ENCODE data around the gene SNX11. TPM values are rescaled to one million over a fixed set of nuclear protein-coding genes. Genes with fewer than 3 reads are reported as not detected.

SNX11 gene
- total RNA-seq, 1 experiment from 2014 or later: 26.8 TPM

DNA sequence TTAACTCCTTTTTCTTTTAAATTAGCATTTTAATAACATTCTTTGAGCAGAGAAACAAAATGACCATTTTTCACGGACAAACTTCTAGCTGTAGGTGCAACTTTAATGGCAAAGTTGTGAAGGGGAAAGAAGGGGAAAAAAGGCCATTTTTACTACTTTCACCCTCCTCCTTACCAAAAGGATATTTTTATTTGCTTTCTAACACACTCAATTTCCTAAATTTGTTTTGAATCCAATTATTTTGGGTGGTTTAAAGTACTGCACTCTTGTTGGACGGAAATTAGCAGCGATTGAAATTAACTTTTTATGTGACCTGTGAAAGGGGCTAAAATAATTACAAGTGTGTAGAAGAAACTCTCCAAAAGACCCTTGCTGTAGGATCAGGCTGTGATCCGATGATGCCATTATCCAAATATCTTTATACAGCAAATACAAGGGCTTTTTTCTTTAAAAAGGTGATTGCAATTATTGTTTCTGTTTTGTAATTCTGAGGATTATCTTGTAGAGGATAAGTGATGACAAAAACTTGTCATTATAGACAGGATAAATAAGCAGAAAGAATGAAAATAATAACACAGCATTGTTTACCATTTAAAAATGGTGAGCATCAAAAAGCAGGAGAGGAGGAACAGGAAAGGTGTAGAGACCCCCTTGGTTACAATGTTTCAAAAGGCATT lies 42.4 kb downstream of the SNX11 start (continued):
- TF ChIP-seq, protein P1, sequence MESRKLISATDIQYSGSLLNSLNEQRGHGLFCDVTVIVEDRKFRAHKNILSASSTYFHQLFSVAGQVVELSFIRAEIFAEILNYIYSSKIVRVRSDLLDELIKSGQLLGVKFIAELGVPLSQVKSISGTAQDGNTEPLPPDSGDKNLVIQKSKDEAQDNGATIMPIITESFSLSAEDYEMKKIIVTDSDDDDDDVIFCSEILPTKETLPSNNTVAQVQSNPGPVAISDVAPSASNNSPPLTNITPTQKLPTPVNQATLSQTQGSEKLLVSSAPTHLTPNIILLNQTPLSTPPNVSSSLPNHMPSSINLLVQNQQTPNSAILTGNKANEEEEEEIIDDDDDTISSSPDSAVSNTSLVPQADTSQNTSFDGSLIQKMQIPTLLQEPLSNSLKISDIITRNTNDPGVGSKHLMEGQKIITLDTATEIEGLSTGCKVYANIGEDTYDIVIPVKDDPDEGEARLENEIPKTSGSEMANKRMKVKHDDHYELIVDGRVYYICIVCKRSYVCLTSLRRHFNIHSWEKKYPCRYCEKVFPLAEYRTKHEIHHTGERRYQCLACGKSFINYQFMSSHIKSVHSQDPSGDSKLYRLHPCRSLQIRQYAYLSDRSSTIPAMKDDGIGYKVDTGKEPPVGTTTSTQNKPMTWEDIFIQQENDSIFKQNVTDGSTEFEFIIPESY (IDR thresholded peaks at IDR 0.05; ENCODE audit: extremely low read depth, insufficient replicate concordance, low read length): no peak
- no peak for TF ChIP-seq EZH2phosphoT487 (IDR thresholded peaks at IDR 0.05; ENCODE audit: borderline replicate concordance)

DNA sequence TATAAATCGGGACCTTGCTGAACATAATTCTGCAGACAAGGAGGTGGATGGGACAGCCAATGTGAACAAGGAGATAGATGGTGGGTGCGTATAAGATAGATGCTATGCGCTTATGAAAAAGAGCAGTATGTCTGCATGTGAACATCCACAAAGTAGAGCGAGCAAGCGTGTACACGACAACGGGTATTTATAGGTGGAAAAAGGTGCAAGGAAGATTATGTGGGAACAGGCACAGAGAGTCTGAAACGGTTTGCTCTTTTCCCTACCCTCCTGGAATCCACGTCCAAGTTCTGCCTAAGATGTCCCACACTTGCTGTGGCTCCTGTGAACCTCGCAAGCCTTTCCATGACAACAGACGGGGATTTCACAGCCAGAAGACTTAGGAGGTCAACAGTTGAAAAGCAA lies 43.0 kb downstream of the SNX11 start:
- RAD21 ChIA-PET (ENCODE audit: low non-redundant PET in 1 of 2, low total read pairs in 2 of 2, uncharacterized antibody in 2 of 2, unreplicated experiment in 2 of 2): no interaction called here
- CTCF ChIA-PET: interaction anchor here (1.0 to 1.5 kb wide), 2 partner anchors 9 to 125 kb away, joined by 4 to 5 read pairs; no protein-coding TSS in a partner anchor
- Histone ChIP-seq H3K4me2 (ENCODE audit: low read length) (no peak overlapping the region), H3K9me3 (ENCODE audit: control insufficient read depth in 1 of 2, insufficient read depth in 1 of 2, low read depth in 1 of 2, low read length in 2 of 2) (no peaks in the 10 kb centered on the region), H3K79me2 (ENCODE audit: insufficient read depth, low read length) (no peaks in the 10 kb centered on the region), H3K36me3 (ENCODE audit: control insufficient read depth in 1 of 2, insufficient read depth in 2 of 2, low read length in 2 of 2) (no peaks in the 10 kb centered on the region), H4K20me1 (ENCODE audit: insufficient read depth) (no peaks in the 10 kb centered on the region), H3K27me3 (ENCODE audit: insufficient read depth, low read length) (peaks cover 25% of the 10 kb centered on the region; the same call in 1 of the 2 replicates), H2AFZ (ENCODE audit: low read depth, low read length, poor library complexity, severe bottlenecking) (no peak overlapping the region), H3K9me2 (ENCODE audit: insufficient read depth) (no peaks in the 10 kb centered on the region), H3K4me1 (ENCODE audit: control insufficient read depth in 1 of 2, insufficient read depth in 2 of 2, low read length in 2 of 2) (peaks cover 3 to 6% of the 10 kb centered on the region in 2 experiments; a peak in 3 of 4 replicates), H3K4me3 (replicated peaks in 1 of 2; ENCODE audit: low read depth in 1 of 2, low read length in 2 of 2) (no peak overlapping the region), H3K27ac (ENCODE audit: low read depth, low read length) (no peak overlapping the region), H3K9ac (ENCODE audit: low read length) (no peak overlapping the region)
- TF ChIP-seq EZH2 (IDR thresholded peaks at IDR 0.05) (no peak), POLR2A (IDR thresholded peaks at IDR 0.05; ENCODE audit: borderline replicate concordance, extremely low read depth, insufficient read depth, insufficient read length) (no peak), EGR1 (IDR thresholded peaks at IDR 0.05; ENCODE audit: low read depth) (no peak), CEBPB (IDR thresholded peaks at IDR 0.05; ENCODE audit: low read depth) (no peak), POLR2AphosphoS5 (IDR thresholded peaks at IDR 0.05; ENCODE audit: low read depth, low read length) (no peak), JUND (IDR thresholded peaks at IDR 0.05) (no peak), ELF1 (IDR thresholded peaks at IDR 0.05; ENCODE audit: borderline replicate concordance, low read depth) (no peak), SP1 (IDR thresholded peaks at IDR 0.05; ENCODE audit: low read depth) (no peak), ZNF274 (IDR thresholded peaks at IDR 0.05; ENCODE audit: low read depth, low read length) (no peak)
- TF ChIP-seq, protein P2, sequence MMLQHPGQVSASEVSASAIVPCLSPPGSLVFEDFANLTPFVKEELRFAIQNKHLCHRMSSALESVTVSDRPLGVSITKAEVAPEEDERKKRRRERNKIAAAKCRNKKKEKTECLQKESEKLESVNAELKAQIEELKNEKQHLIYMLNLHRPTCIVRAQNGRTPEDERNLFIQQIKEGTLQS (IDR thresholded peaks at IDR 0.05): no peak
- TF ChIP-seq, protein P3, sequence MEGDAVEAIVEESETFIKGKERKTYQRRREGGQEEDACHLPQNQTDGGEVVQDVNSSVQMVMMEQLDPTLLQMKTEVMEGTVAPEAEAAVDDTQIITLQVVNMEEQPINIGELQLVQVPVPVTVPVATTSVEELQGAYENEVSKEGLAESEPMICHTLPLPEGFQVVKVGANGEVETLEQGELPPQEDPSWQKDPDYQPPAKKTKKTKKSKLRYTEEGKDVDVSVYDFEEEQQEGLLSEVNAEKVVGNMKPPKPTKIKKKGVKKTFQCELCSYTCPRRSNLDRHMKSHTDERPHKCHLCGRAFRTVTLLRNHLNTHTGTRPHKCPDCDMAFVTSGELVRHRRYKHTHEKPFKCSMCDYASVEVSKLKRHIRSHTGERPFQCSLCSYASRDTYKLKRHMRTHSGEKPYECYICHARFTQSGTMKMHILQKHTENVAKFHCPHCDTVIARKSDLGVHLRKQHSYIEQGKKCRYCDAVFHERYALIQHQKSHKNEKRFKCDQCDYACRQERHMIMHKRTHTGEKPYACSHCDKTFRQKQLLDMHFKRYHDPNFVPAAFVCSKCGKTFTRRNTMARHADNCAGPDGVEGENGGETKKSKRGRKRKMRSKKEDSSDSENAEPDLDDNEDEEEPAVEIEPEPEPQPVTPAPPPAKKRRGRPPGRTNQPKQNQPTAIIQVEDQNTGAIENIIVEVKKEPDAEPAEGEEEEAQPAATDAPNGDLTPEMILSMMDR (IDR thresholded peaks at IDR 0.05 in 2 of 3, conservative IDR thresholded peaks at IDR 0.05 in 1 of 3; ENCODE audit: borderline replicate concordance in 1 of 3, insufficient read depth in 1 of 3, low read depth in 2 of 3, low read length in 2 of 3): no peak
- TF ChIP-seq, protein P4, sequence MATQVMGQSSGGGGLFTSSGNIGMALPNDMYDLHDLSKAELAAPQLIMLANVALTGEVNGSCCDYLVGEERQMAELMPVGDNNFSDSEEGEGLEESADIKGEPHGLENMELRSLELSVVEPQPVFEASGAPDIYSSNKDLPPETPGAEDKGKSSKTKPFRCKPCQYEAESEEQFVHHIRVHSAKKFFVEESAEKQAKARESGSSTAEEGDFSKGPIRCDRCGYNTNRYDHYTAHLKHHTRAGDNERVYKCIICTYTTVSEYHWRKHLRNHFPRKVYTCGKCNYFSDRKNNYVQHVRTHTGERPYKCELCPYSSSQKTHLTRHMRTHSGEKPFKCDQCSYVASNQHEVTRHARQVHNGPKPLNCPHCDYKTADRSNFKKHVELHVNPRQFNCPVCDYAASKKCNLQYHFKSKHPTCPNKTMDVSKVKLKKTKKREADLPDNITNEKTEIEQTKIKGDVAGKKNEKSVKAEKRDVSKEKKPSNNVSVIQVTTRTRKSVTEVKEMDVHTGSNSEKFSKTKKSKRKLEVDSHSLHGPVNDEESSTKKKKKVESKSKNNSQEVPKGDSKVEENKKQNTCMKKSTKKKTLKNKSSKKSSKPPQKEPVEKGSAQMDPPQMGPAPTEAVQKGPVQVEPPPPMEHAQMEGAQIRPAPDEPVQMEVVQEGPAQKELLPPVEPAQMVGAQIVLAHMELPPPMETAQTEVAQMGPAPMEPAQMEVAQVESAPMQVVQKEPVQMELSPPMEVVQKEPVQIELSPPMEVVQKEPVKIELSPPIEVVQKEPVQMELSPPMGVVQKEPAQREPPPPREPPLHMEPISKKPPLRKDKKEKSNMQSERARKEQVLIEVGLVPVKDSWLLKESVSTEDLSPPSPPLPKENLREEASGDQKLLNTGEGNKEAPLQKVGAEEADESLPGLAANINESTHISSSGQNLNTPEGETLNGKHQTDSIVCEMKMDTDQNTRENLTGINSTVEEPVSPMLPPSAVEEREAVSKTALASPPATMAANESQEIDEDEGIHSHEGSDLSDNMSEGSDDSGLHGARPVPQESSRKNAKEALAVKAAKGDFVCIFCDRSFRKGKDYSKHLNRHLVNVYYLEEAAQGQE (IDR thresholded peaks at IDR 0.05; ENCODE audit: low read depth): no peak
- DNase-seq (ENCODE audit: low read depth, low spot score) (no peak), ATAC-seq (no peak)
- POLR2A ChIA-PET: interaction anchor here (0.6 kb wide), 1 partner anchor 102 kb away, joined by 3 read pairs; no protein-coding TSS in a partner anchor
- intact Hi-C loops (cut with micrococcal nuclease): loop anchor here (10.0 kb wide), 2 partner anchors 644 to 724 kb away; no protein-coding TSS in a partner anchor
- no TSS peak for BruUV-seq (replicated peaks)
